Esophagus muscularis mucosa (tissue), 3 donors: ENCODE data around the gene MRFAP1L1.

Experiments
- CTCF ChIP-seq, 3 experiments: fragments of 200-600 bp in 2 of 3; fragments of 450-650 bp in 1 of 3; sonication (generic) in 2 of 3; IDR thresholded peaks; one replicate each; pipeline ENCODE4 v1.5.1; 2017 to 2019; ENCODE audit warnings: antibody characterized with exemption in 3 of 3, mild to moderate bottlenecking in 2 of 3, moderate library complexity in 1 of 3
- POLR2A ChIP-seq: fragments of 450-650 bp; IDR thresholded peaks from one replicate; pipeline ENCODE4 v1.6.1; 2017; ENCODE audit warnings: antibody characterized with exemption, moderate library complexity, mild to moderate bottlenecking, low read depth

- no peak for TF ChIP-seq CTCF (IDR thresholded peaks at IDR 0.05)
- no peak for TF ChIP-seq POLR2A
These were observed 17.6 kb upstream of the MRFAP1L1 start for GRCh38 chr4:6727081-6727942.
